HL-60 (cell line): Measurements from ENCODE around the gene ZMYND8.

ENCODE experiments used
- CTCF ChIP-seq: IDR thresholded peaks from one replicate; pipeline ENCODE4 v1.5.1; 2011; ENCODE audit warnings: low read length, control low read depth, inconsistent platforms; ENCODE audit not compliant: insufficient read depth
- GABPA ChIP-seq: IDR thresholded peaks from 2 replicates; pipeline ENCODE4 v1.6.1; 2012; ENCODE audit warnings: low read depth
- POLR2AphosphoS5 ChIP-seq: IDR thresholded peaks from 2 replicates; pipeline ENCODE4 v1.6.1; 2012; ENCODE audit warnings: low read depth
- SPI1 ChIP-seq: IDR thresholded peaks from 2 replicates; pipeline ENCODE4 v1.6.1; 2012; ENCODE audit warnings: low read depth, mild to moderate bottlenecking, borderline replicate concordance
- TF ChIP-seq, protein P1 (sequence below): IDR thresholded peaks from 2 replicates; pipeline ENCODE4 v1.6.1; 2012; ENCODE audit warnings: low read depth; ENCODE audit not compliant: insufficient replicate concordance

DNA sequence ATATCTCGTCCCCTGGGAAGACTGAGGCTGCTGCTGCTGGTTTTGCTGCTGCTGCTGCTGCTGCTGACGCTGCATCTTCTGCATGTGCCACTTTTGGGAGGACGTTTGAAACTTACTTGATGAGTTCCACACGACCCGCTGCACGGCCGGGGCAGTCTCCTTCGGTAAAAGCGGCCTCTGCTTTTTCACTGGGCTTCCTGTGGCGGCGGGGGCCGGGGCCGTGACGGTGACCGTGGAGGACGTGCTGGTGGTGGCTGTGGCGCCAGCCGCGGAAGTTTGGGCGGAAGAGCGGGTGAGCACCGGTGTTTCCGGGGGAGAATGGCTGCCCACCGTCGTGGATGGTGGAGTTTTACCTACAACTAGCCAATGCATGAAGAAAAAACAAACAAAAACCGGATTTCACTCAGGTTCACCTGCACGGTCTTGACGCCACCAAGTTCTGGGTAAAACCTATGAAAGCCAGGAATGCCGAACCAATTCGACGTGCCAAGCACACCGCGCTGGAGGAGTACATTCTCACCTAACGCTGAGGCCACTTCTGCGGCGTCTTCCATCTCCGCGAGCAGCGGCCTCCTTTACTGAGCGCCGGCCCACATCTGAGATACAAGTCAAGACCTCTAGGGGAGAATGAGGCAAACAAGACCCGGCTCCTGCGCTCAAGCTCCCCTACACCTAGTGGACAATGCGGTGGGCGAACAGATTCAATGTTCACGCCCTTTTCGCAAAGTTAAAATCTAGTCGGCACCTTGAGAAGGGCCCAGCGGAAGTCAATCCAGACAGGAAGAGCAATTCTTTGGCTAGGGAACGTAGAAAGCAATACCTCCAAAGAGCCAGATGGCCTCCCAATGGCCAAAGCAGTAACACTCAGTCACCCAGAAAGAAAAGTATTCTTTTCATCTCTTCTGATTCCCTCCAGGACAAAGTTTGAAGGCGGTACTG, 117.5 kb downstream of the ZMYND8 start:
- TF ChIP-seq CTCF (no peak), POLR2AphosphoS5 (no peak), SPI1 (no peak), GABPA (no peak)
- TF ChIP-seq, protein P1, sequence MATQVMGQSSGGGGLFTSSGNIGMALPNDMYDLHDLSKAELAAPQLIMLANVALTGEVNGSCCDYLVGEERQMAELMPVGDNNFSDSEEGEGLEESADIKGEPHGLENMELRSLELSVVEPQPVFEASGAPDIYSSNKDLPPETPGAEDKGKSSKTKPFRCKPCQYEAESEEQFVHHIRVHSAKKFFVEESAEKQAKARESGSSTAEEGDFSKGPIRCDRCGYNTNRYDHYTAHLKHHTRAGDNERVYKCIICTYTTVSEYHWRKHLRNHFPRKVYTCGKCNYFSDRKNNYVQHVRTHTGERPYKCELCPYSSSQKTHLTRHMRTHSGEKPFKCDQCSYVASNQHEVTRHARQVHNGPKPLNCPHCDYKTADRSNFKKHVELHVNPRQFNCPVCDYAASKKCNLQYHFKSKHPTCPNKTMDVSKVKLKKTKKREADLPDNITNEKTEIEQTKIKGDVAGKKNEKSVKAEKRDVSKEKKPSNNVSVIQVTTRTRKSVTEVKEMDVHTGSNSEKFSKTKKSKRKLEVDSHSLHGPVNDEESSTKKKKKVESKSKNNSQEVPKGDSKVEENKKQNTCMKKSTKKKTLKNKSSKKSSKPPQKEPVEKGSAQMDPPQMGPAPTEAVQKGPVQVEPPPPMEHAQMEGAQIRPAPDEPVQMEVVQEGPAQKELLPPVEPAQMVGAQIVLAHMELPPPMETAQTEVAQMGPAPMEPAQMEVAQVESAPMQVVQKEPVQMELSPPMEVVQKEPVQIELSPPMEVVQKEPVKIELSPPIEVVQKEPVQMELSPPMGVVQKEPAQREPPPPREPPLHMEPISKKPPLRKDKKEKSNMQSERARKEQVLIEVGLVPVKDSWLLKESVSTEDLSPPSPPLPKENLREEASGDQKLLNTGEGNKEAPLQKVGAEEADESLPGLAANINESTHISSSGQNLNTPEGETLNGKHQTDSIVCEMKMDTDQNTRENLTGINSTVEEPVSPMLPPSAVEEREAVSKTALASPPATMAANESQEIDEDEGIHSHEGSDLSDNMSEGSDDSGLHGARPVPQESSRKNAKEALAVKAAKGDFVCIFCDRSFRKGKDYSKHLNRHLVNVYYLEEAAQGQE, result no peak
